ENCODE data around the gene WNT2.

Gene WNT2

DNA sequence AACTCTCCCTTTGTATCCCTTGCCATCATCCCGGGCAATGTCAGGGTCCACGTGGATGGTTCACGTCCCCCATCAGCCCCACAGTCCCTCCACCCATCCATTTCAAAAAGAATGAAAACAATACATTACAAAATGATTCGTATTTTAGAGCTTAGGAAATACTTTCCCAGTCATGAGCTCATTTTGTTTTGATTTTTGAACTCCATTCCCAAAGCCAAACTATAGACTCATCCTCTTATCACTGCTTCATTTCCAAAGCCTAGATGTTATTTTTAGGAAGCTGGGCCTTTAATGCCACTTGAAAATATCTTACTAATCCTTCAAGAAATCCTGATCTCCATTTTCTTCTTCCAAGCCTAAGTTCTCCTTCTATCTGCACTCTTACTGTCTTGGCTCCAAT lies 72.1 kb downstream of the WNT2 start:
- H3K4me3 ChIP-seq (ENCODE audit: low read length, poor library complexity, severe bottlenecking), result no peak overlapping the region
- no peaks in the 10 kb centered on the region for H3F3A ChIP-seq (ENCODE audit: low read depth)
- H3K27me3 ChIP-seq (ENCODE audit: insufficient read depth, low read length, poor library complexity, severe bottlenecking), result no peaks in the 10 kb centered on the region
- no peaks in the 10 kb centered on the region for H3K4me1 ChIP-seq (ENCODE audit: insufficient read depth, low read length, poor library complexity, severe bottlenecking)
- H3K9me3 ChIP-seq (ENCODE audit: insufficient read depth, low read depth, low read length), result no peaks in the 10 kb centered on the region
- H3K4me2 ChIP-seq (ENCODE audit: low read depth, low read length, poor library complexity, severe bottlenecking), result no peak overlapping the region
- H4K20me1 ChIP-seq (ENCODE audit: insufficient read depth, low read length, poor library complexity, severe bottlenecking), result no peaks in the 10 kb centered on the region
- no peaks in the 10 kb centered on the region for H3K36me3 ChIP-seq (ENCODE audit: insufficient read depth, low read length)
- H3K9me2 ChIP-seq (replicated peaks; ENCODE audit: low read depth, low read length), result no peaks in the 10 kb centered on the region
- H2AFZ ChIP-seq (ENCODE audit: low read length), result no peak overlapping the region
- H3K79me2 ChIP-seq (ENCODE audit: insufficient read depth, low read length), result no peaks in the 10 kb centered on the region
- no peak overlapping the region for H3K9ac ChIP-seq (ENCODE audit: low read depth, low read length, poor library complexity, severe bottlenecking)
- no peak for TF ChIP-seq EZH2phosphoT487 (IDR thresholded peaks at IDR 0.05; ENCODE audit: borderline replicate concordance)
- TF ChIP-seq, protein P1, sequence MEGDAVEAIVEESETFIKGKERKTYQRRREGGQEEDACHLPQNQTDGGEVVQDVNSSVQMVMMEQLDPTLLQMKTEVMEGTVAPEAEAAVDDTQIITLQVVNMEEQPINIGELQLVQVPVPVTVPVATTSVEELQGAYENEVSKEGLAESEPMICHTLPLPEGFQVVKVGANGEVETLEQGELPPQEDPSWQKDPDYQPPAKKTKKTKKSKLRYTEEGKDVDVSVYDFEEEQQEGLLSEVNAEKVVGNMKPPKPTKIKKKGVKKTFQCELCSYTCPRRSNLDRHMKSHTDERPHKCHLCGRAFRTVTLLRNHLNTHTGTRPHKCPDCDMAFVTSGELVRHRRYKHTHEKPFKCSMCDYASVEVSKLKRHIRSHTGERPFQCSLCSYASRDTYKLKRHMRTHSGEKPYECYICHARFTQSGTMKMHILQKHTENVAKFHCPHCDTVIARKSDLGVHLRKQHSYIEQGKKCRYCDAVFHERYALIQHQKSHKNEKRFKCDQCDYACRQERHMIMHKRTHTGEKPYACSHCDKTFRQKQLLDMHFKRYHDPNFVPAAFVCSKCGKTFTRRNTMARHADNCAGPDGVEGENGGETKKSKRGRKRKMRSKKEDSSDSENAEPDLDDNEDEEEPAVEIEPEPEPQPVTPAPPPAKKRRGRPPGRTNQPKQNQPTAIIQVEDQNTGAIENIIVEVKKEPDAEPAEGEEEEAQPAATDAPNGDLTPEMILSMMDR (conservative IDR thresholded peaks at IDR 0.05; ENCODE audit: low read length), result no peak

DNA sequence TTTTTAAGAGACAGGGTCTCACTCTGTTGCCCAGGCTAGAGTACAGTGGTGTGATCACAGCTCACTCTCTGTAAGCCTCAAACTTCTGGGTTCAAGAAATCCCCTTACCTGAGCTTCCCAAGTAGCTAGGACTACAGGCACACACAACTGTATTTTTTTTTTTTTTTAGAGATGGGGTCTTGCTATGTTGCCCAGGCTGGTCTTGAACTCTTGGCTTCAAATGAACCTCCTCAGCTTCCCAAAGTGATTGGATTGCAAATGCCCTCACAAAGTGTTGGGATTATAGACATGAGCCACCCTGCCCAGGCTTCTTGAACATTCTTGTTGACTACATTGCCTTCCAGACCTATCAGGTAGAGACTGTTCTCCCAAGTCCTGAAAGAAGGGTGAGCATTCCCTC lies 72.6 kb downstream of the WNT2 start:
- no peaks in the 10 kb centered on the region for H3K36me3 ChIP-seq (ENCODE audit: insufficient read depth, low read length)
- H2AFZ ChIP-seq (ENCODE audit: low read length), result no peak overlapping the region

DNA sequence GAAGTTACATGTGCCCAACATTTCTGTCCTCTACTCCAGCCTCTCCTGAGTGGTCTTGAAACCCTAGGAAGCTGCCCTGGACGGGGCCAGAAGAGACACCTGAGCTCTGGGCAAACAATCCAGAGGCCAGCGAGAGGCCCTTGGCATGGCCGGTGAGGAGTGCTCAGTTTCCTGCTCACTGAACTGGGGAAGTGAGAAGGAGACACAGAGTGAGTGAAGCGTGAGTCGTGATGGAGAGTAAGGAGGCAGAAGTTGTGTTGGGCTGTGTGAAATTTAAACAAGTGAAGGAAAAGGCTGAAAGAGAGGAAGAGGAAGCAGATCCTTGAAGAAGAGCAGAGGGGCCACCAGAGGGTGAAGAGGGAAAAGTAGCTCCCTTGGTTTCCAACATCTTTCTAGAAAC lies 73.2 kb downstream of the WNT2 start:
- H3K27me3 ChIP-seq (ENCODE audit: insufficient read depth, low read length, poor library complexity, severe bottlenecking), result no peaks in the 10 kb centered on the region
- no peak overlapping the region for H3K4me2 ChIP-seq (ENCODE audit: low read depth, low read length, poor library complexity, severe bottlenecking)
- no peak overlapping the region for H2AFZ ChIP-seq (ENCODE audit: low read length)
- H3K4me1 ChIP-seq (ENCODE audit: insufficient read depth, low read length, poor library complexity, severe bottlenecking), result no peaks in the 10 kb centered on the region
- no peak for TF ChIP-seq EZH2phosphoT487 (IDR thresholded peaks at IDR 0.05; ENCODE audit: borderline replicate concordance)
- TF ChIP-seq, protein P1 (conservative IDR thresholded peaks at IDR 0.05; ENCODE audit: low read length), result no peak
- H3K9me2 ChIP-seq (replicated peaks; ENCODE audit: low read depth, low read length), result no peaks in the 10 kb centered on the region
- H3K79me2 ChIP-seq (ENCODE audit: insufficient read depth, low read length), result no peaks in the 10 kb centered on the region
- H3K9me3 ChIP-seq (ENCODE audit: insufficient read depth, low read depth, low read length), result no peaks in the 10 kb centered on the region
- H3K4me3 ChIP-seq (ENCODE audit: low read length, poor library complexity, severe bottlenecking), result no peak overlapping the region
- H4K20me1 ChIP-seq (ENCODE audit: insufficient read depth, low read length, poor library complexity, severe bottlenecking), result no peaks in the 10 kb centered on the region
- H3F3A ChIP-seq (ENCODE audit: low read depth), result no peaks in the 10 kb centered on the region
- H3K9ac ChIP-seq (ENCODE audit: low read depth, low read length, poor library complexity, severe bottlenecking), result no peak overlapping the region
- no peaks in the 10 kb centered on the region for H3K36me3 ChIP-seq (ENCODE audit: insufficient read depth, low read length)

More for the DNA sequence above, 72.6 kb downstream of the WNT2 start:
- Histone ChIP-seq H3K9me2 (replicated peaks; ENCODE audit: low read depth, low read length) (no peaks in the 10 kb centered on the region), H3K9me3 (ENCODE audit: insufficient read depth, low read depth, low read length) (no peaks in the 10 kb centered on the region), H3K4me2 (ENCODE audit: low read depth, low read length, poor library complexity, severe bottlenecking) (no peak overlapping the region), H3K79me2 (ENCODE audit: insufficient read depth, low read length) (no peaks in the 10 kb centered on the region), H3F3A (ENCODE audit: low read depth) (no peaks in the 10 kb centered on the region), H4K20me1 (ENCODE audit: insufficient read depth, low read length, poor library complexity, severe bottlenecking) (no peaks in the 10 kb centered on the region), H3K27me3 (ENCODE audit: insufficient read depth, low read length, poor library complexity, severe bottlenecking) (no peaks in the 10 kb centered on the region), H3K4me1 (ENCODE audit: insufficient read depth, low read length, poor library complexity, severe bottlenecking) (no peaks in the 10 kb centered on the region), H3K4me3 (ENCODE audit: low read length, poor library complexity, severe bottlenecking) (no peak overlapping the region), H3K9ac (ENCODE audit: low read depth, low read length, poor library complexity, severe bottlenecking) (no peak overlapping the region)
- no peak for TF ChIP-seq EZH2phosphoT487 (IDR thresholded peaks at IDR 0.05; ENCODE audit: borderline replicate concordance)
- TF ChIP-seq, protein P1 (conservative IDR thresholded peaks at IDR 0.05; ENCODE audit: low read length), result no peak

All from Loucy (cell line).